GM12864 (cell line): ENCODE data around the gene CLN3.
"Not testable (repeated sequence)": the region's sequence is repeated elsewhere in the genome, so short reads cannot be mapped to it uniquely, and the experiment has no call there.

Experiments used
- DNase-seq: peaks from one replicate; pipeline ENCODE4 v3.0.0-alpha.2; 2011; ENCODE audit warnings: low read depth
- H3K4me3 ChIP-seq: 2 replicates; pipeline ENCODE4 v1.5.1; 2011; ENCODE audit warnings: mild to moderate bottlenecking, low read depth, low read length, control low read depth
- CTCF ChIP-seq: IDR thresholded peaks from 2 replicates; pipeline ENCODE4 v1.5.1; 2011; ENCODE audit warnings: low read depth, mild to moderate bottlenecking, moderate library complexity, low read length, control low read depth, inconsistent platforms; ENCODE audit errors: missing control alignments

Gene CLN3

GRCh38 chr16:28532940-28533647 lies 41.2 kb upstream of the CLN3 start:
- no peak for TF ChIP-seq CTCF
- DNase-seq: no peak

GRCh38 chr16:28531777-28532744 lies 40.2 kb upstream of the CLN3 start:
- TF ChIP-seq CTCF: no peak
- DNase-seq: no peak
- no peak overlapping the region for H3K4me3 ChIP-seq

More at GRCh38 chr16:28532940-28533647, 41.2 kb upstream of the CLN3 start:
- no peak overlapping the region for H3K4me3 ChIP-seq

GRCh38 chr16:28529124-28529523 lies 37.2 kb upstream of the CLN3 start:
- no peak for TF ChIP-seq CTCF
- no peak overlapping the region for H3K4me3 ChIP-seq
- DNase-seq: no peak

GRCh38 chr16:28528463-28528867 lies 36.6 kb upstream of the CLN3 start:
- TF ChIP-seq CTCF: no peak
- no peak for DNase-seq
- no peak overlapping the region for H3K4me3 ChIP-seq

GRCh38 chr16:28527985-28528384 lies 36.1 kb upstream of the CLN3 start:
- no peak overlapping the region for H3K4me3 ChIP-seq
- no peak for DNase-seq
- no peak for TF ChIP-seq CTCF

- DNase-seq, H3K4me3 ChIP-seq: not testable (repeated sequence)
These were observed 35.4 kb upstream of the CLN3 start for GRCh38 chr16:28527100-28527785.
